ENCODE results near the gene VWA8. TPM values are rescaled to one million over a fixed set of nuclear protein-coding genes. Genes with fewer than 3 reads are reported as not detected.

VWA8 gene
- total and polyA plus RNA-seq, 2 of the 8 experiments (the other 6 are each of a cell fraction or from before 2014, with no cell fraction given): 5.9 to 19.6 TPM

- DNase-seq (ENCODE audit: low read depth in 1 of 2, low spot score in 2 of 2): no peak
- Histone ChIP-seq H3K27me3 (replicated peaks in 1 of 4; ENCODE audit: control insufficient read depth in 3 of 4, extremely low read depth in 1 of 4, insufficient read depth in 3 of 4, low read length in 3 of 4) (no peaks in the 10 kb centered on the region), H4K20me1 (replicated peaks in 1 of 2; ENCODE audit: control insufficient read depth in 1 of 2, insufficient read depth in 2 of 2, low read length in 2 of 2) (peaks cover 0 to 1% of the 10 kb centered on the region in 2 experiments), H3K27ac (ENCODE audit: low read depth, low read length) (no peak overlapping the region), H2BK5ac (ENCODE audit: low read depth, low read length) (no peak overlapping the region), H2AFZ (ENCODE audit: low read length) (no peak overlapping the region), H4K91ac (replicated peaks; ENCODE audit: insufficient read length, low read length) (no peak overlapping the region), H3K79me2 (ENCODE audit: control insufficient read depth in 1 of 2, insufficient read depth in 2 of 2, low read length in 2 of 2) (no peaks in the 10 kb centered on the region), H2BK120ac (replicated peaks; ENCODE audit: low read depth, low read length) (no peak overlapping the region), H2BK12ac (ENCODE audit: low read depth, low read length) (no peak overlapping the region), H3K4me1 (replicated peaks in 1 of 4; ENCODE audit: control insufficient read depth in 3 of 4, insufficient read depth in 4 of 4, low read length in 3 of 4) (no peaks in the 10 kb centered on the region), H2BK20ac (ENCODE audit: low read length) (no peak overlapping the region), H3K4me2 (ENCODE audit: insufficient read depth in 1 of 2, low read depth in 2 of 2, low read length in 2 of 2) (no peak overlapping the region), H4K8ac (ENCODE audit: extremely low read depth, insufficient read depth, low read length) (no peak overlapping the region), H2BK15ac (ENCODE audit: low read length) (no peak overlapping the region), H2AK5ac (ENCODE audit: low read depth, low read length) (no peak overlapping the region), H3K14ac (ENCODE audit: insufficient read length) (no peak overlapping the region), H3K18ac (ENCODE audit: extremely low read depth, low read length) (no peak overlapping the region), H4K5ac (ENCODE audit: insufficient read length, low read depth, low read length) (no peak overlapping the region), H3K9ac (replicated peaks in 1 of 4; ENCODE audit: extremely low read depth in 1 of 4, low read depth in 3 of 4, low read length in 3 of 4) (no peak overlapping the region), H3K36me3 (ENCODE audit: control insufficient read depth in 2 of 4, insufficient read depth in 4 of 4, low read length in 3 of 4) (peaks cover 0 to 2% (median 0%) of the 10 kb centered on the region in 4 experiments; a peak in 1 of 8 replicates), H3K79me1 (ENCODE audit: low read depth, low read length) (no peaks in the 10 kb centered on the region), H3K9me3 (ENCODE audit: insufficient read depth in 2 of 2, low read depth in 1 of 2, low read length in 1 of 2) (no peaks in the 10 kb centered on the region), H3K23me2 (ENCODE audit: low read depth, low read length) (no peaks in the 10 kb centered on the region), H3K56ac (replicated peaks; ENCODE audit: insufficient read length, low read depth, low read length) (no peak overlapping the region), H3K23ac (ENCODE audit: insufficient read length) (no peak overlapping the region), H3K4ac (replicated peaks; ENCODE audit: insufficient read length, low read depth, low read length) (no peak overlapping the region), H3K4me3 (ENCODE audit: extremely low read depth in 1 of 4, insufficient read depth in 2 of 4, low read depth in 3 of 4, low read length in 4 of 4) (no peak overlapping the region)
- WGBS, 2 experiments (ENCODE audit: extremely low coverage in 1 of 2, insufficient coverage in 1 of 2, insufficient read length in 1 of 2, insufficient replicate concordance in 2 of 2, low coverage in 1 of 2, low lambda C conversion rate in 2 of 2, missing lambda C conversion rate in 1 of 2): 92% methylated on average over 7 of the region's 7 CpGs; no CpG with 5 or more reads in 1 of the 2 experiments
- ChIA-PET CTCF (ENCODE audit: partially characterized antibody) (no interaction called here), POLR2A (ENCODE audit: partially characterized antibody) (no interaction called here)
- FAIRE-seq: no peak
- no peak for TF ChIP-seq RFX5 (IDR thresholded peaks at IDR 0.05; ENCODE audit: borderline replicate concordance, low read depth, low read length)
- TF ChIP-seq USF2 (IDR thresholded peaks at IDR 0.05; ENCODE audit: low read length): no peak
- no peak for TF ChIP-seq TAF7 (optimal IDR thresholded peaks at IDR 0.05; ENCODE audit: borderline replicate concordance, low read depth, low read length)
- no peak for TF ChIP-seq GABPA (IDR thresholded peaks at IDR 0.05; ENCODE audit: borderline replicate concordance, insufficient read depth, low read length)
- no peak for TF ChIP-seq SIRT6 (IDR thresholded peaks at IDR 0.05; ENCODE audit: low read length)
- TF ChIP-seq KDM1A (IDR thresholded peaks at IDR 0.05; ENCODE audit: borderline replicate concordance, low read length): no peak
- TF ChIP-seq RAD21 (IDR thresholded peaks at IDR 0.05 in 1 of 2, conservative IDR thresholded peaks at IDR 0.05 in 1 of 2; ENCODE audit: low read depth in 2 of 2, low read length in 2 of 2): no peak
- TF ChIP-seq TEAD4 (IDR thresholded peaks at IDR 0.05; ENCODE audit: low read depth, low read length): no peak
- no peak for TF ChIP-seq BCL11A (IDR thresholded peaks at IDR 0.05; ENCODE audit: low read depth in 2 of 2, low read length in 2 of 2)
- no peak for TF ChIP-seq SIX5 (IDR thresholded peaks at IDR 0.05; ENCODE audit: low read depth, low read length)
- TF ChIP-seq TCF12 (IDR thresholded peaks at IDR 0.05; ENCODE audit: low read depth, low read length): no peak
- TF ChIP-seq POU5F1 (IDR thresholded peaks at IDR 0.05; ENCODE audit: low read depth, low read length): no peak
These were observed 359.0 kb downstream of the VWA8 start for GRCh38 chr13:41601718-41602445.
